GM18519 (cell line): ENCODE measurements around the gene CRISPLD2.

Experiments used
- ATAC-seq: cut with Tn5 transposase; IDR thresholded peaks from one replicate; pipeline ENCODE4 v1.9.1; 2021; ENCODE audit warnings: mild to moderate bottlenecking, moderate library complexity; ENCODE audit not compliant: unreplicated experiment, low FRiP score

CRISPLD2 gene

GRCh38 chr16:84795329-84796053 lies 24.3 kb upstream of the CRISPLD2 start:
- no peak for ATAC-seq

GRCh38 chr16:84800158-84800978 lies 19.4 kb upstream of the CRISPLD2 start:
- no peak for ATAC-seq

- ATAC-seq, result no peak
Observed at GRCh38 chr16:84803146-84803545, 16.6 kb upstream of the CRISPLD2 start.

- no peak for ATAC-seq
Observed at GRCh38 chr16:84804326-84804725, 15.5 kb upstream of the CRISPLD2 start.

- ATAC-seq, result no peak
Observed at GRCh38 chr16:84806256-84806889, 13.4 kb upstream of the CRISPLD2 start.

GRCh38 chr16:84806890-84807258 lies 12.9 kb upstream of the CRISPLD2 start:
- no peak for ATAC-seq

- ATAC-seq, result no peak
Observed at GRCh38 chr16:84807776-84808175, 12.0 kb upstream of the CRISPLD2 start.

- no peak for ATAC-seq
Observed at GRCh38 chr16:84808826-84809225, 11.0 kb upstream of the CRISPLD2 start.

GRCh38 chr16:84810518-84811273 lies 9.1 kb upstream of the CRISPLD2 start:
- no peak for ATAC-seq

GRCh38 chr16:84811529-84811928 lies 8.3 kb upstream of the CRISPLD2 start:
- ATAC-seq, result no peak

- no peak for ATAC-seq
Observed at GRCh38 chr16:84813141-84813934, 6.4 kb upstream of the CRISPLD2 start.

- no peak for ATAC-seq
Observed at GRCh38 chr16:84815462-84815861, 4.3 kb upstream of the CRISPLD2 start.

GRCh38 chr16:84816023-84816422 lies 3.8 kb upstream of the CRISPLD2 start:
- ATAC-seq, result no peak

GRCh38 chr16:84816485-84816884 lies 3.3 kb upstream of the CRISPLD2 start:
- no peak for ATAC-seq

- ATAC-seq, result no peak
Observed at GRCh38 chr16:84817206-84817605, 2.6 kb upstream of the CRISPLD2 start.

GRCh38 chr16:84817613-84818012 lies 2.2 kb upstream of the CRISPLD2 start:
- no peak for ATAC-seq

- ATAC-seq, result no peak
Observed at GRCh38 chr16:84818133-84818532, 1.7 kb upstream of the CRISPLD2 start.

- ATAC-seq, result no peak
Observed at GRCh38 chr16:84818989-84819643, 669 bp upstream of the CRISPLD2 start.

- ATAC-seq, result no peak
Observed at GRCh38 chr16:84820305-84820684, 510 bp downstream of the CRISPLD2 start.
